K562 (cell line): Measurements from ENCODE around the gene SLC16A6.
"Not testable (repeated sequence)": the region's sequence is repeated elsewhere in the genome, so short reads cannot be mapped to it uniquely, and the experiment has no call there.

ENCODE experiments used
- RNF2 ChIP-seq: sonication (generic); IDR thresholded peaks from 2 replicates; pipeline ENCODE4 v1.6.1; 2016
- SRSF1 ChIP-seq: fragments of 200-400 bp; formaldehyde crosslinking; IDR thresholded peaks from 2 replicates; pipeline ENCODE4 v1.6.1; 2017; ENCODE audit warnings: mild to moderate bottlenecking, low read depth, low read length, moderate library complexity
- TAF7 ChIP-seq: fragments of 450-650 bp; IDR thresholded peaks from 2 replicates; pipeline ENCODE4 v1.6.1; 2016; ENCODE audit warnings: missing genetic modification characterization, missing compliant biosample characterization

- TF ChIP-seq RNF2; TAF7 (tag); SRSF1: not testable (repeated sequence)
Measured at GRCh38 chr17:68219429-68219828, 71.5 kb downstream of the SLC16A6 start.
